MM.1S (cell line): ENCODE results near the gene KCTD5.
"Not testable (repeated sequence)": the region's sequence is repeated elsewhere in the genome, so short reads cannot be mapped to it uniquely, and the experiment has no call there.

ENCODE experiments used
- DNase-seq: peaks from one replicate; pipeline ENCODE4 v3.0.0-alpha.2; 2015
- H2AFZ ChIP-seq: fragments of 300-600 bp; sonication (generic); 2 replicates; pipeline ENCODE4 v1.6.0; 2016; ENCODE audit warnings: antibody characterized with exemption, low read length
- H3F3A ChIP-seq: fragments of 300-600 bp; sonication (generic); 2 replicates; pipeline ENCODE4 v1.6.1; 2016; ENCODE audit warnings: mild to moderate bottlenecking, antibody characterized with exemption, low read length, moderate library complexity, mixed read lengths; ENCODE audit not compliant: insufficient read depth
- H3K27ac ChIP-seq: fragments of 300-600 bp; sonication (generic); 2 replicates; pipeline ENCODE4 v1.5.1; 2016; ENCODE audit warnings: mild to moderate bottlenecking, low read length
- H3K27me3 ChIP-seq: fragments of 300-600 bp; sonication (generic); replicated peaks from 2 replicates; pipeline ENCODE4 v1.6.0; 2016; ENCODE audit warnings: low read length; ENCODE audit not compliant: insufficient read depth
- H3K36me3 ChIP-seq: fragments of 300-600 bp; sonication (generic); replicated peaks from 2 replicates; pipeline ENCODE4 v1.6.1; 2016; ENCODE audit warnings: mild to moderate bottlenecking, low read length, mixed read lengths; ENCODE audit not compliant: insufficient read depth
- H3K4me1 ChIP-seq: fragments of 300-600 bp; sonication (generic); 2 replicates; pipeline ENCODE4 v1.6.1; 2016; ENCODE audit warnings: low read length, mixed read lengths
- H3K4me2 ChIP-seq: fragments of 300-600 bp; sonication (generic); 2 replicates; pipeline ENCODE4 v1.6.0; 2016; ENCODE audit warnings: low read depth, low read length
- H3K4me3 ChIP-seq: fragments of 300-600 bp; sonication (generic); 2 replicates; pipeline ENCODE4 v1.5.1; 2016; ENCODE audit warnings: low read length, mixed read lengths
- H3K79me2 ChIP-seq: fragments of 300-600 bp; sonication (generic); 2 replicates; pipeline ENCODE4 v1.6.1; 2016; ENCODE audit warnings: mixed run types, low read length, mixed read lengths
- H3K9ac ChIP-seq: fragments of 300-600 bp; sonication (generic); 2 replicates; pipeline ENCODE4 v1.6.1; 2016; ENCODE audit warnings: low read length, mixed read lengths
- H3K9me2 ChIP-seq: fragments of 300-600 bp; sonication (generic); replicated peaks from 2 replicates; pipeline ENCODE4 v1.6.1; 2016; ENCODE audit warnings: mild to moderate bottlenecking, low read length, mixed read lengths; ENCODE audit not compliant: insufficient read depth
- H3K9me3 ChIP-seq: fragments of 300-600 bp; sonication (generic); replicated peaks from 2 replicates; pipeline ENCODE4 v1.6.1; 2016; ENCODE audit warnings: mild to moderate bottlenecking, low read length, mixed read lengths; ENCODE audit not compliant: insufficient read depth
- H4K20me1 ChIP-seq: fragments of 300-600 bp; sonication (generic); 2 replicates; pipeline ENCODE4 v1.6.1; 2016; ENCODE audit warnings: mild to moderate bottlenecking, low read length, moderate library complexity, mixed read lengths; ENCODE audit not compliant: insufficient read depth
- EZH2 ChIP-seq: fragments of 300-600 bp; sonication (generic); optimal IDR thresholded peaks from 2 replicates; pipeline ENCODE3; 2017; ENCODE audit warnings: low read depth, mild to moderate bottlenecking, antibody characterized with exemption, low read length, mixed read lengths
- EZH2phosphoT487 ChIP-seq: fragments of 300-600 bp; sonication (generic); IDR thresholded peaks from 2 replicates; pipeline ENCODE4 v1.6.1; 2018; ENCODE audit warnings: antibody characterized with exemption, low read length
- TF ChIP-seq, protein P1 (sequence below): fragments of 300-600 bp; sonication (generic); IDR thresholded peaks from 2 replicates; pipeline ENCODE4 v1.5.1; 2016; ENCODE audit warnings: antibody characterized with exemption, low read length, mixed read lengths

The KCTD5 gene

DNA sequence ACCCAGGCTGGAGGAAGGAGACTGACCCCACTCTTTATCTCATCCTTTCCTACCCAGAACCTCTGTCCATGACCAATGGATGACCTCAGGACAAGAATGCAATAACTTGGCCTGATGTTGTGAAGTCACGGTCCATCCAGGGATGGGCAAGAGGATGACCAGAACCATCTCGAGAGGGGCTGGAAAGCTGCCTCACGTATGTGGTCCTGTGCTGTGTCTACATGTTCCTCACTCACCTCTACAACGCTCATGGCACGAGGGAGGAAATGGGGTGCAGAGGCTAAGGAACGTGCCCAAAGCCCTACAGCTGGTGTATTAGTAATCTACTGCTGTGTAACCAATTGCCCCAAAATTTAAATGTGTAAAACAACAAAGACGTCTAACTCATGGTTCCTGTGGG is 7.3 kb upstream of the KCTD5 start:
- Histone ChIP-seq H3K9me3 (no peaks in the 10 kb centered on the region), H4K20me1 (no peaks in the 10 kb centered on the region), H3K27ac (no peak overlapping the region), H2AFZ (no peak overlapping the region), H3K9me2 (no peaks in the 10 kb centered on the region), H3K27me3 (no peaks in the 10 kb centered on the region), H3K36me3 (no peaks in the 10 kb centered on the region), H3K9ac (no peak overlapping the region), H3K4me3 (no peak overlapping the region), H3F3A (no peaks in the 10 kb centered on the region), H3K4me2 (no peak overlapping the region), H3K79me2 (peaks cover 17% of the 10 kb centered on the region), H3K4me1 (peaks cover 8% of the 10 kb centered on the region; the same call in 1 of the 2 replicates)
- TF ChIP-seq, protein P1, sequence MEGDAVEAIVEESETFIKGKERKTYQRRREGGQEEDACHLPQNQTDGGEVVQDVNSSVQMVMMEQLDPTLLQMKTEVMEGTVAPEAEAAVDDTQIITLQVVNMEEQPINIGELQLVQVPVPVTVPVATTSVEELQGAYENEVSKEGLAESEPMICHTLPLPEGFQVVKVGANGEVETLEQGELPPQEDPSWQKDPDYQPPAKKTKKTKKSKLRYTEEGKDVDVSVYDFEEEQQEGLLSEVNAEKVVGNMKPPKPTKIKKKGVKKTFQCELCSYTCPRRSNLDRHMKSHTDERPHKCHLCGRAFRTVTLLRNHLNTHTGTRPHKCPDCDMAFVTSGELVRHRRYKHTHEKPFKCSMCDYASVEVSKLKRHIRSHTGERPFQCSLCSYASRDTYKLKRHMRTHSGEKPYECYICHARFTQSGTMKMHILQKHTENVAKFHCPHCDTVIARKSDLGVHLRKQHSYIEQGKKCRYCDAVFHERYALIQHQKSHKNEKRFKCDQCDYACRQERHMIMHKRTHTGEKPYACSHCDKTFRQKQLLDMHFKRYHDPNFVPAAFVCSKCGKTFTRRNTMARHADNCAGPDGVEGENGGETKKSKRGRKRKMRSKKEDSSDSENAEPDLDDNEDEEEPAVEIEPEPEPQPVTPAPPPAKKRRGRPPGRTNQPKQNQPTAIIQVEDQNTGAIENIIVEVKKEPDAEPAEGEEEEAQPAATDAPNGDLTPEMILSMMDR = no peak
- TF ChIP-seq EZH2 (no peak), EZH2phosphoT487 (no peak)
- no peak for DNase-seq

DNA sequence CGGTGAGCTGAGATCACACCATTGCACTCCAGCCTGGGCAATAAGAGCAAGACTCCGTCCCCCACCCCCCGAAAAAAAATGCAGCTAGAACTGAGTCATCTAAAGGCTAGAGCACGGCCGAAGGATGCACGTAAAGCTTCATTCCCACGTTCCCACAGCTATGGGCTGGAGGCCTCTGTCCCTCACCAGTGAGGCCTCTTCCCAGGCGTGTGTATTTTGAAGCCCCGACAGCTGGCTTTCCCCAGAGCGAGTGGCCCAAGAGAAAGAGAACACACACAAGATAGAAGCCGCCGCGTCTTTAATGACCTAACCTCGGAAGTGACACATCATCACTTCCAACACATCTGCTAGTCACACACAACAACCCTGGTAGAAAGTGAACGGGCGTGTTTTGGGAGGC is 6.6 kb upstream of the KCTD5 start:
- H2AFZ ChIP-seq = no peak overlapping the region
- H3K9me2 ChIP-seq = no peaks in the 10 kb centered on the region
- H3K4me2 ChIP-seq = no peak overlapping the region
- H3K36me3 ChIP-seq = no peaks in the 10 kb centered on the region
- H3K9ac ChIP-seq = no peak overlapping the region
- H4K20me1 ChIP-seq = no peaks in the 10 kb centered on the region
- no peak for TF ChIP-seq EZH2
- no peak for TF ChIP-seq EZH2phosphoT487
- TF ChIP-seq, protein P1 = no peak
- no peak overlapping the region for H3K4me3 ChIP-seq
- no peaks in the 10 kb centered on the region for H3K9me3 ChIP-seq
- H3K27ac ChIP-seq = no peak overlapping the region
- H3K27me3 ChIP-seq = no peaks in the 10 kb centered on the region
- peaks cover 8% of the 10 kb centered on the region; the same call in 1 of the 2 replicates for H3K4me1 ChIP-seq
- no peak for DNase-seq
- H3K79me2 ChIP-seq = peaks cover 17% of the 10 kb centered on the region
- H3F3A ChIP-seq = no peaks in the 10 kb centered on the region

DNA sequence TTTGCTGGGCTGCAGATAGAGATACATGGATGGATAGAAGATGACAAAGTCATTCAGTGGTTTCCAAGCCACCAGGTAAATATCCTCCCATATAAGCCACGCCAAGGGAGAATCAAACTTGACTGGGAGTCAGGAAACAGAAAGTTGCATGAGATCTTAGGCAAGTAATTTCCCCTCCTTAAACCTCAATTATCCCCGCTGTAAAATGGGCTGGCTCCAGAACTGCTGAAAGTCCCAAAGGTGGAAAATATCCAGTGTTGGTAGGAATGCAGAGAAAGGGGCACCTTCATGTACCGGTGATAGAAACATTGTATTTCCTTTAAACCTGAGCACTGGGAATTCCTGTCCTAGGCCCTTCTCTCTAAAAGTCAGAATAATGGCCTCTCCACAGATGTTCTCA is 5.4 kb upstream of the KCTD5 start:
- H3K4me3 ChIP-seq, DNase-seq, H3K27me3 ChIP-seq, H3K4me1 ChIP-seq, H4K20me1 ChIP-seq, H3F3A ChIP-seq, H3K36me3 ChIP-seq, H3K9me3 ChIP-seq, H3K27ac ChIP-seq, H3K9me2 ChIP-seq, H3K4me2 ChIP-seq, H2AFZ ChIP-seq, H3K9ac ChIP-seq: not testable (repeated sequence)
- H3K79me2 ChIP-seq = peaks cover 14% of the 10 kb centered on the region

DNA sequence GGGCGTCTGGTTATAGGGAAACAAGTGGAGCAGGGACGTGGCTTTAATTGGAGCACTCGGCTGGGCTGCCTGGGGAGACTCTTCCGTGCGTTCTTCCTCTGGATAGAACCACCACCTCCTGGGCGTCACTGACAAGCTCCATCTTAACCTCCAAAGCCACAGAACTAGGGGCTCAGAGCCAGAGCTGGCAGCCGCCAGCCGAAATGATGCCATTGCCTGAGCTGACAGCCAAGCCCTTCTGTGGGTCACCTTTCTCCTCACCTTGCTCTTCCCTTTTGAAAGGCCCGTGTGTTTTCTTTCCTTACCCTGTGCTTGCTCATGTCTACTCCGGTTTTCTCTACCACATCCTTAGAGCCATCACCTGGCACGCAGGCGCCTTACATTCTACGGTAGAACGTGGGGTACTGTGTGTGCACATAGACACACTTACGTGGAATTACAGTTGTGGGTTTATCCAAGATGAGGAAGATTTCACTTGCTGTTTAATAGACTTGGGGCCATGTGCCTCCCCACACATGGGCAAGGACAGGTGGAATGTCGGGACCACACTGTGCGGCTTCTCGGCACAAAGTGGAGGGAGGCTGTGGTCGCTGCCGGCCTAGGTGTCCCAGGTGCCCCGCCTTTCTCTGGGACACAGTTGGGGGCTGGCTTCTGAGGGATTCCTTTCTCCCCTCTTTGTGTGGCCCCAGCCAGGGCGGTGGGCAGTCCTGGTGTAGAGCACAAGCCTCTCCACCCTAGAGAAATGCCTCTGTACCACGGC is 3.9 kb upstream of the KCTD5 start:
- not testable (repeated sequence) for H3K4me2 ChIP-seq, H3K27ac ChIP-seq, DNase-seq, H3K9me3 ChIP-seq, H3K9ac ChIP-seq, H2AFZ ChIP-seq, H3K4me3 ChIP-seq, H3K4me1 ChIP-seq, H3F3A ChIP-seq, H3K9me2 ChIP-seq, H4K20me1 ChIP-seq, H3K27me3 ChIP-seq, H3K36me3 ChIP-seq
- H3K79me2 ChIP-seq = peaks cover 19% of the 10 kb centered on the region

DNA sequence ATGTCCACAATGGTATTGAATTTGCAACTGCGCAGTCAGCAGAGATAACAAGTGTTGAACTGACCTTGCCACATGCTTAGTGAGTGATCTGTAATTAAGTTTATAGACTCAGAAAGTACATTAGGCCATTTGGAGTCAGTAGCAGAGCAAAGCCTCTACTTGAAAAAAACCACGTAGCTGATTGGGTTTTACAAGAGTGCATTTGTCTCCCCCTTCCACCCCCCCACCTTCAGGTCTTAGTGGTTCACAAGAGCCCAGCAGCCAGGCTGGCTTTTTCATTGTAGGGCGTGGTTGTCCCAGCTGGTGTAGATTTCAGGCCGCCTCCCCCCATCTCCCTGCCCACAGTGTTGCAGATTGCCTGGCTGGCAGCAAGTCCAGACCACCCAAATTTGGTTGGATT is 2.4 kb upstream of the KCTD5 start:
- H3K27ac ChIP-seq, H3K4me1 ChIP-seq: not testable (repeated sequence)

DNA sequence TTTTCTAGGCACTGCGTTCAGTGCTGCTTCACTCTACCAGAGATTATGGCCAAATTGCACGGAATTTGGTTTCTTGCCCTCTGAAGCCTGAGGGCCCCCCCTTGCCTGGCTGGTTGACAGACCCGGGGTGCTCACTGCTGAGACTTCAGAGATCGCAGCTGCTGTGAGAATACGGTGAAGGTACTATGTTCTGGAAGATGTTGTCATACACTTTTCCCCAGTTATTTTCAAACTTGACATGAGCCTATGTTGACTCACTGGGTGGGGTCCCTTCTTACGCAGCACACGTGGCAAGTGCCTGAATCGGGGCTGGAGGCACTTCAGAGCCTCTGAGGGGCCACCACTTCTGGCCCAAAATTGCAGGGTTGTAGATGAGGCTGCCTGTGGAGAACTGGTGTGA is 2.0 kb upstream of the KCTD5 start:
- not testable (repeated sequence) for DNase-seq, H3K36me3 ChIP-seq, H3K4me2 ChIP-seq, H3K9me2 ChIP-seq, H3F3A ChIP-seq, H3K4me3 ChIP-seq, H2AFZ ChIP-seq, H3K9ac ChIP-seq, H4K20me1 ChIP-seq, H3K9me3 ChIP-seq, H3K27ac ChIP-seq, H3K4me1 ChIP-seq, H3K27me3 ChIP-seq
- peaks cover 34% of the 10 kb centered on the region for H3K79me2 ChIP-seq

More for the DNA sequence above, 2.4 kb upstream of the KCTD5 start:
- H4K20me1 ChIP-seq, H3K9me3 ChIP-seq, H3K27me3 ChIP-seq, H2AFZ ChIP-seq, H3K4me3 ChIP-seq, H3F3A ChIP-seq, H3K9ac ChIP-seq, DNase-seq, H3K36me3 ChIP-seq, H3K4me2 ChIP-seq, H3K9me2 ChIP-seq: not testable (repeated sequence)
- H3K79me2 ChIP-seq = peaks cover 33% of the 10 kb centered on the region
